A673 (cell line): ENCODE data around the gene KLHL30.

ENCODE experiments used
- CTCF ChIP-seq: fragments of 300-800, 200-600 bp; sonication (generic); conservative IDR thresholded peaks from 2 replicates; pipeline ENCODE4 v1.5.1; 2017; ENCODE audit warnings: low read depth, mild to moderate bottlenecking, antibody characterized with exemption, low read length, moderate library complexity, mixed read lengths
- EZH2 ChIP-seq: fragments of 200-600 bp; sonication (generic); IDR thresholded peaks from 2 replicates; pipeline ENCODE4 v1.6.1; 2017; ENCODE audit warnings: borderline replicate concordance, low read depth, mild to moderate bottlenecking, mixed read lengths, antibody characterized with exemption, low read length; ENCODE audit not compliant: poor library complexity, severe bottlenecking

- TF ChIP-seq EZH2 (no peak), CTCF (peak; percentile 66)
Observed at GRCh38 chr2:238139196-238140039, 950 bp downstream of the KLHL30 start.
